Activated B cell treated with CpG ODN at 0.5 μM for 24 hours (primary cell): Measurements from ENCODE around the gene IPPK. TPM values are rescaled to one million over a fixed set of nuclear protein-coding genes. Genes with fewer than 3 reads are reported as not detected.

Source experiments
- ATAC-seq: fragments of 200-7000 bp; cut with Tn5 transposase; one replicate; pipeline ENCODE4 v1.10.0; 2021; ENCODE audit warnings: low read depth, mild to moderate bottlenecking, moderate library complexity
- CTCF ChIA-PET: fragments of 350-600 bp; sonication (Branson Sonifier 250); formaldehyde crosslinking; loops from one replicate; lab custom pipeline; 2021; ENCODE audit warnings: antibody characterized with exemption; lab: Charles Lee
- POLR2A ChIA-PET: fragments of 350-600 bp; sonication (Branson Sonifier 250); formaldehyde crosslinking; loops from one replicate; lab custom pipeline; 2021; ENCODE audit warnings: antibody characterized with exemption; lab: Charles Lee
- DNase-seq: peaks from one replicate; pipeline ENCODE4 v3.0.0; 2022
- H3K27ac Mint-ChIP-seq: one replicate; pipeline ENCODE4 v1.8.0; 2020; ENCODE audit warnings: mixed read lengths
- H3K27me3 Mint-ChIP-seq: one replicate; pipeline ENCODE4 v1.8.0; 2021; ENCODE audit warnings: mixed read lengths
- H3K36me3 Mint-ChIP-seq: one replicate; pipeline ENCODE4 v1.8.0; 2021; ENCODE audit warnings: low read depth, mixed read lengths
- H3K4me1 Mint-ChIP-seq: one replicate; pipeline ENCODE4 v1.8.0; 2021; ENCODE audit warnings: mixed read lengths
- H3K4me3 Mint-ChIP-seq: one replicate; pipeline ENCODE4 v1.8.0; 2020; ENCODE audit warnings: mild to moderate bottlenecking, mixed read lengths
- H3K9me3 Mint-ChIP-seq: one replicate; pipeline ENCODE4 v1.8.0; 2020; ENCODE audit warnings: mixed read lengths
- CTCF ChIP-seq: fragments of 200-600 bp; IDR thresholded peaks from one replicate; pipeline ENCODE4 v1.8.0; 2022; ENCODE audit warnings: antibody characterized with exemption, mild to moderate bottlenecking
- intact Hi-C: fragments of 100-400 bp; cut with micrococcal nuclease; formaldehyde crosslinking; loops from one replicate; pipeline ENCODE4 v1.15.1; 2024
- total RNA-seq: library from RNA; stranded (reverse); gene quantifications from 2 replicates; pipeline ENCODE4 v1.2.3, GENCODE V29; 2022

IPPK gene
- total RNA-seq, 1 donor from 2014 or later: 9.7 TPM

DNA sequence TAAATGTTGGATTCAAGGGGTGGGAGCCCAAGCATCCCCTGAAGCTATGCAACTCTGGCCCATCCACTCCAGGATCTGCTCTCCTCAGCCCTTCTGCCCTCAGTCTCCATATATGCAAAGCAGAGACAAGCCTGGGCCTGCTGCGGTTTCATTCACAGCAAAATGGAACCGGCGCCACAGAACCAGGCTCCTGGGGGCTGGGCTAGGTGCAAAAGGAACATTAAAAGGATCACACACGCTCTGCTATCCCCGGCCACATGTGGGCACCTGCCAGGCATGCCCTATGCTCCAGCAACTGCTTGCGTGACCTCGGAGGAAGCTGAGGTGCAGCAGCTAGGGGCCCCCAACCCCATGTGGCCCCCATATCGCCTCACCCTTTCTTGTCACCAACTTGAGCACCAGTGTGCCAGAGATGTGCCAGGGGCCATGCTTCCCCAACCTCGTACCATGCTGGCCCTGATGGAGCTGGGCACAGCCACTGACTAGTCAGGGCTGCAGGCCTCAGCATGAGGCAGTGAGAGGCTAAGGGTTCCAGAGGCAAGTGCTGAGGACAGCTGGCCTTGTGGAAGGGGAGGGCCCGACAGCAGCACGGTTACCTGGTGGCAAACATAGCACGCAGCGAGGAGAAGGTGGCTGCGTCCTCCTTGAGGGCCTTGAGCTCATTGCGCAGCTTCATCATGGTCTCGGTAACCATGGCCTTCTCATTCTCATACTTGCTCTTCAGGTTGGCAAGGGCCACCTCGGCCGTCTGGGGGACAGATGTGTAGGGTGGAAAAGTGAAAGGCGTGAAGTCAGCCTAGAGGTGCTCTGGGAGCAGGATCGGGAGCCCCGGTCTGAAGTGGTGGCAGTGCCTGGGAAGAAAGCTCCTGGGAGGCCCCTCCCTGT is 47.5 kb upstream of the IPPK start:
- no peaks in the 10 kb centered on the region for H3K9me3 Mint-ChIP-seq
- CTCF ChIA-PET: interaction anchor here (0.6 to 10.7 kb wide), 11 partner anchors 12 to 346 kb away, joined by 3 to 109 read pairs (median 3); no protein-coding TSS in a partner anchor
- peaks cover 52% of the 10 kb centered on the region for H3K4me1 Mint-ChIP-seq
- ATAC-seq (no peak), DNase-seq (no peak)
- H3K4me3 Mint-ChIP-seq: no peak overlapping the region
- TF ChIP-seq CTCF: no peak
- intact Hi-C loops: loop anchor here (2.0 to 5.0 kb wide), 2 partner anchors 160 to 385 kb away; partner anchors contain the start of gene ZNF484
- H3K27me3 Mint-ChIP-seq: no peaks in the 10 kb centered on the region
- no peak overlapping the region for H3K27ac Mint-ChIP-seq
- POLR2A ChIA-PET: interaction anchor here (0.9 to 1.8 kb wide), 2 partner anchors 46 to 73 kb away, joined by 3 to 5 read pairs; no protein-coding TSS in a partner anchor
- peaks cover 90% of the 10 kb centered on the region for H3K36me3 Mint-ChIP-seq

GRCh38 chr9:92716557-92716956 is 46.6 kb upstream of the IPPK start:
- TF ChIP-seq CTCF: peak; percentile 75
- H3K4me1 Mint-ChIP-seq: peaks cover 51% of the 10 kb centered on the region

GRCh38 chr9:92715488-92716231 is 45.7 kb upstream of the IPPK start:
- ATAC-seq (no peak), DNase-seq (no peak)
- ChIA-PET CTCF (interaction anchor here (1.0 to 10.7 kb wide), 6 partner anchors 12 to 76 kb away, joined by 3 to 109 read pairs (median 5); partner anchors contain the start of genes BICD2 and IPPK), POLR2A (interaction anchor here (1.0 kb wide), 1 partner anchor 75 kb away, joined by 3 read pairs; no protein-coding TSS in a partner anchor)
- intact Hi-C loops: loop anchor here (1.0 to 5.0 kb wide), 4 partner anchors 50 to 387 kb away; partner anchors contain the start of gene ZNF484
- H3K4me3 Mint-ChIP-seq: no peak overlapping the region
- TF ChIP-seq CTCF: no peak
- peaks cover 49% of the 10 kb centered on the region for H3K4me1 Mint-ChIP-seq
- no peaks in the 10 kb centered on the region for H3K9me3 Mint-ChIP-seq
- H3K27me3 Mint-ChIP-seq: no peaks in the 10 kb centered on the region
- no peak overlapping the region for H3K27ac Mint-ChIP-seq
- peaks cover 90% of the 10 kb centered on the region for H3K36me3 Mint-ChIP-seq

More at GRCh38 chr9:92716557-92716956, 46.6 kb upstream of the IPPK start:
- Mint-ChIP-seq H3K27ac (no peak overlapping the region), H3K27me3 (no peaks in the 10 kb centered on the region), H3K9me3 (no peaks in the 10 kb centered on the region), H3K4me3 (no peak overlapping the region), H3K36me3 (peaks cover 89% of the 10 kb centered on the region)
- intact Hi-C loops: loop anchor here (1.0 to 5.0 kb wide), 4 partner anchors 49 to 386 kb away; partner anchors contain the start of gene ZNF484
- DNase-seq (peak; percentile 76), ATAC-seq (peak; percentile 75)
- ChIA-PET POLR2A (no interaction called here), CTCF (interaction anchor here (0.6 to 10.7 kb wide), 10 partner anchors 13 to 93 kb away, joined by 3 to 109 read pairs (median 3); partner anchors contain the start of gene BICD2)

DNA sequence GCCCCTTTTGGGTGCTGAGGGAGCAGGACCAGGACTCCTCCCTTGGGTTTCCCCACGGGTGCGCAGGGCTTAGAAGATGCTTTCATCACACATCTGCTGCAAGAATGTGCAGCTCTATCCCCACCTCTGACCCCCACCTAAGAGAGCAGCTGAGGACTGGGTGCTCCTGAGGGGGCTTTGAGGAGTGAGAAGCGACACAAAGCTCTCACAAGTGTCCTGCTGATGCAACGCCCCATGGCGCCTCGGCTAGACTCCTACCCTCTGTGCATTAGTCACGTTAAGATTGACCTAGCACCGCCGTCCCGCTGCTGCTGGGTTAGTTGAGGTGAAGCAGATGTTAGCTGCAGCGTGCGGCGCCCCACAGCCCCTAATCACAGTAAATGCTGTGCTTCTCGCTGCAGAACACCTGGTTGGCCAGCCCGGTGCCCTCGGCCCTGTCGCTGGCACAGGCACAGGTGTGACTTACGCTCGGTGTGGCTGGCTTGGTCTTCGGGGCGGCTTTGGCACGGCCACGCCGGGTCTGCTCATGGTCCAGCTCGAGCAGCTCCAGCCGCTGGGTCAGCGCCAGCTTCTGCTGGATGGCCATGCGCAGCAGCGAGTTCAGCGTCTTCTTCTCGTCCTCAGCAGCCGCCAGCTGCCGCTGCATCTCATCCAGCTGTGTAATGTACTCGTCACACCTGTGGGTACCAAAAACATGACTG is 45.0 kb upstream of the IPPK start:
- Mint-ChIP-seq H3K27ac (no peak overlapping the region), H3K36me3 (peaks cover 89% of the 10 kb centered on the region), H3K27me3 (no peaks in the 10 kb centered on the region), H3K4me3 (no peak overlapping the region), H3K4me1 (peaks cover 46% of the 10 kb centered on the region), H3K9me3 (no peaks in the 10 kb centered on the region)
- ATAC-seq: no peak
- ChIA-PET POLR2A (interaction anchor here (0.6 to 1.0 kb wide), 2 partner anchors 44 to 76 kb away, joined by 3 to 6 read pairs; no protein-coding TSS in a partner anchor), CTCF (interaction anchor here (1.0 to 10.7 kb wide), 4 partner anchors 20 to 77 kb away, joined by 3 to 109 read pairs (median 5); partner anchors contain the start of genes BICD2 and IPPK)
- TF ChIP-seq CTCF: no peak
- DNase-seq: no peak
- intact Hi-C loops: loop anchor here (5.0 kb wide), 1 partner anchor 162 kb away; the partner anchor contains the start of gene ZNF484
